HepG2 (cell line): ENCODE measurements around the gene SLC8B1. TPM values are rescaled to one million over a fixed set of nuclear protein-coding genes. Genes with fewer than 3 reads are reported as not detected.

Source experiments
- ATAC-seq: fragments of 200-7000 bp; cut with Tn5 transposase; 3 replicates; pipeline ENCODE4 v1.9.1; 2020; ENCODE audit warnings: mild to moderate bottlenecking, moderate library complexity
- BruUV-seq: library from RNA; stranded (reverse); fragments of 400-500 nt; replicated peaks from 2 replicates; lab custom pipeline; 2021; lab: Mats Ljungman, UMichigan
- CTCF ChIA-PET: fragments of 300-600 bp; formaldehyde crosslinking; extraction: SDS; loops from one replicate; lab custom pipeline; 2021; ENCODE audit warnings: low total read pairs, inconsistent platforms, low intra/inter-chr PET ratio; lab: Yijun Ruan, JAX
- POLR2A ChIA-PET: fragments of 350-600 bp; sonication (Branson Sonifier 250); formaldehyde crosslinking; loops from one replicate; lab custom pipeline; 2020; ENCODE audit warnings: antibody characterized with exemption, inconsistent platforms; lab: Yijun Ruan, JAX
- DNase-seq: peaks from one replicate; pipeline ENCODE4 v3.0.0-alpha.2; 2015; ENCODE audit warnings: low spot score
- FAIRE-seq: peaks from 3 replicates; lab custom pipeline; 2011; peaks lifted over from hg19 to GRCh38; lab: Jason Lieb, UNC
- H2AFZ ChIP-seq: one replicate; pipeline ENCODE4 v1.6.1; 2011; ENCODE audit warnings: low read length, inconsistent platforms
- H3K27ac ChIP-seq: fragments of 300-600 bp; 3 replicates; pipeline ENCODE4 v1.8.0; 2011; ENCODE audit warnings: mixed run types, mild to moderate bottlenecking, mixed read lengths, low read length, inconsistent platforms; ENCODE audit not compliant: insufficient read depth; ENCODE audit errors: extremely low read length
- H3K27me3 ChIP-seq, 2 experiments: fragments of 200-600 bp in 1 of 2; 2 replicates in 1 of 2; 3 replicates in 1 of 2; pipeline versions ENCODE4 v1.6.0 to v1.8.0; 2011; ENCODE audit warnings: low read length in 2 of 2, mild to moderate bottlenecking in 2 of 2, moderate library complexity in 2 of 2, inconsistent platforms in 1 of 2; ENCODE audit not compliant: insufficient read depth in 2 of 2, control insufficient read depth in 1 of 2
- H3K36me3 ChIP-seq, 2 experiments: fragments of 200-600 bp in 1 of 2; replicated peaks in 1 of 2; 2 replicates in 1 of 2; 3 replicates in 1 of 2; pipeline versions ENCODE4 v1.5.1 to v1.8.0; 2011; ENCODE audit warnings: low read length in 2 of 2, inconsistent platforms in 1 of 2; ENCODE audit not compliant: insufficient read depth in 2 of 2, control insufficient read depth in 1 of 2
- H3K4me1 ChIP-seq: 2 replicates; pipeline ENCODE4 v1.5.1; 2012; ENCODE audit warnings: low read length, inconsistent platforms; ENCODE audit not compliant: insufficient read depth
- H3K4me2 ChIP-seq: 2 replicates; pipeline ENCODE4 v1.6.0; 2011; ENCODE audit warnings: low read depth, low read length, inconsistent platforms
- H3K4me3 ChIP-seq, 3 experiments: fragments of 200-600 bp in 1 of 3; sonication (generic), shearing (Covaris generic) in 1 of 3; replicated peaks in 1 of 3; 2 replicates each; pipeline ENCODE4 v1.5.1; 2011 to 2016; ENCODE audit warnings: low read length in 3 of 3, inconsistent platforms in 2 of 3, low read depth in 2 of 3, mild to moderate bottlenecking in 2 of 3, control low read depth in 1 of 3, mixed read lengths in 1 of 3; ENCODE audit not compliant: insufficient read depth in 1 of 3
- H3K79me2 ChIP-seq: one replicate; pipeline ENCODE4 v1.6.1; 2011; ENCODE audit warnings: low read length, inconsistent platforms; ENCODE audit not compliant: insufficient read depth
- H3K9ac ChIP-seq: 2 replicates; pipeline ENCODE4 v1.6.0; 2011; ENCODE audit warnings: mild to moderate bottlenecking, low read depth, low read length, inconsistent platforms; ENCODE audit not compliant: insufficient read depth
- H3K9me3 ChIP-seq: 2 replicates; pipeline ENCODE4 v1.5.1; 2012; ENCODE audit warnings: mild to moderate bottlenecking, low read length
- H4K20me1 ChIP-seq: 2 replicates; pipeline ENCODE4 v1.6.0; 2011; ENCODE audit warnings: inconsistent platforms, mild to moderate bottlenecking, low read length, moderate library complexity; ENCODE audit not compliant: insufficient read depth
- KAT8 ChIP-seq: IDR thresholded peaks from 2 replicates; pipeline ENCODE4 v1.6.1; 2016; ENCODE audit warnings: missing genetic modification reagents, missing compliant biosample characterization
- MBD4 ChIP-seq: IDR thresholded peaks from 2 replicates; pipeline ENCODE4 v1.6.1; 2012; ENCODE audit warnings: low read length, inconsistent platforms, borderline replicate concordance
- PTBP1 ChIP-seq: fragments of 200-400 bp; formaldehyde crosslinking; IDR thresholded peaks from 2 replicates; pipeline ENCODE4 v1.6.1; 2018; ENCODE audit warnings: low read length, low read depth; ENCODE audit not compliant: poor library complexity, severe bottlenecking
- RFXANK ChIP-seq: IDR thresholded peaks from 2 replicates; pipeline ENCODE4 v1.6.1; 2016
- RXRA ChIP-seq: sonication (generic); formaldehyde crosslinking; IDR thresholded peaks from 2 replicates; pipeline ENCODE4 v1.5.1; 2020; ENCODE audit warnings: missing genetic modification reagents
- TARDBP ChIP-seq: sonication (generic); formaldehyde crosslinking; IDR thresholded peaks from 2 replicates; pipeline ENCODE4 v1.8.0; 2022; ENCODE audit warnings: mild to moderate bottlenecking, missing genetic modification reagents
- WIZ ChIP-seq: sonication (generic); formaldehyde crosslinking; IDR thresholded peaks from 2 replicates; pipeline ENCODE4 v1.5.1; 2020; ENCODE audit warnings: mild to moderate bottlenecking, missing genetic modification reagents
- ZHX2 ChIP-seq, 2 experiments: sonication (generic) in 1 of 2; formaldehyde crosslinking in 1 of 2; IDR thresholded peaks; 2 replicates each; pipeline versions ENCODE4 v1.6.1 to v1.9.0; 2014 to 2022; ENCODE audit warnings: antibody characterized with exemption in 1 of 2, borderline replicate concordance in 1 of 2, inconsistent platforms in 1 of 2, low read depth in 1 of 2, missing genetic modification reagents in 1 of 2
- ZMYM4 ChIP-seq: sonication (generic); formaldehyde crosslinking; IDR thresholded peaks from 2 replicates; pipeline ENCODE4 v1.8.1; 2023; ENCODE audit warnings: mild to moderate bottlenecking, missing genetic modification reagents
- ZNF124 ChIP-seq: sonication (generic); formaldehyde crosslinking; IDR thresholded peaks from 2 replicates; pipeline ENCODE4 v1.4.0; 2020; ENCODE audit warnings: missing genetic modification reagents
- ZNF563 ChIP-seq: sonication (generic); formaldehyde crosslinking; IDR thresholded peaks from 2 replicates; pipeline ENCODE4 v1.8.0; 2022; ENCODE audit warnings: mild to moderate bottlenecking, moderate library complexity, missing genetic modification reagents
- ZNF607 ChIP-seq: sonication (generic); formaldehyde crosslinking; IDR thresholded peaks from 2 replicates; pipeline ENCODE4 v1.5.1; 2020; ENCODE audit warnings: missing genetic modification reagents, mild to moderate bottlenecking, borderline replicate concordance
- ZNF609 ChIP-seq: sonication (generic); formaldehyde crosslinking; IDR thresholded peaks from 2 replicates; pipeline ENCODE4 v1.4.0; 2020; ENCODE audit warnings: mild to moderate bottlenecking, missing genetic modification reagents, borderline replicate concordance
- ZNF703 ChIP-seq: sonication (generic); formaldehyde crosslinking; IDR thresholded peaks from 2 replicates; pipeline ENCODE4 v1.5.1; 2020; ENCODE audit warnings: missing genetic modification reagents, mild to moderate bottlenecking, moderate library complexity, borderline replicate concordance
- WGBS: methylation state at CpG from one replicate; pipeline ENCODE4 v1.1.6; 2017; ENCODE audit warnings: low lambda C conversion rate; 5-methylcytosine and 5-hydroxymethylcytosine counted together
- in situ Hi-C: cut with HindIII; loops from 2 replicates; pipeline ENCODE4 v1.10.0; 2017; ENCODE audit warnings: low pct_unique_long_range_greater_than_20kb; ENCODE audit not compliant: extremely low pct_ligation_motif_present
- intact Hi-C: fragments of 100-400 bp; cut with micrococcal nuclease; formaldehyde crosslinking; loops from one replicate; pipeline ENCODE4 v1.10.0; 2022; ENCODE audit not compliant: unreplicated experiment
- polyA plus RNA-seq, 8 experiments: library from polyadenylated mRNA; depleted of rRNA in 3 of 8; stranded (reverse) in 7 of 8; unstranded in 1 of 8; fragments of >200 nt; fragmentation: Illumina TruSeq in 4 of 8; extraction: Trizol in 4 of 8; gene quantifications; 2 replicates each; pipeline versions ENCODE4 v1.2.1 to v1.2.3, GENCODE V29; 2011 to 2016; ENCODE audit warnings: low read depth in 4 of 8, missing spikeins in 1 of 8, mixed read lengths in 1 of 8; ENCODE audit not compliant: insufficient read depth in 1 of 8
- total RNA-seq, 5 experiments: library from RNA; depleted of rRNA; stranded (reverse); fragments of >200 nt; fragmentation: Illumina TruSeq; extraction: Trizol; gene quantifications; 2 replicates each; pipeline ENCODE4 v1.2.3, GENCODE V29; 2016; ENCODE audit warnings: low read depth in 1 of 5

SLC8B1 gene
- total and polyA plus RNA-seq, 2 of the 13 experiments (the other 11 are each of a cell fraction or from before 2014, with no cell fraction given): 6.8 to 8.0 TPM

- intact Hi-C loops (loop anchor here (10.0 kb wide), 1 partner anchor 80 kb away; no protein-coding TSS in a partner anchor), in situ Hi-C loops (no loop called here)
- no TSS peak for BruUV-seq
- no peak overlapping the region for H3K4me2 ChIP-seq
- ATAC-seq (no peak), FAIRE-seq (no peak), DNase-seq (no peak)
- H3K79me2 ChIP-seq: no peaks in the 10 kb centered on the region
- 95% methylated on average over 8 of the region's 8 CpGs for WGBS
- H3K9me3 ChIP-seq: no peaks in the 10 kb centered on the region
- ChIA-PET CTCF (no interaction called here), POLR2A (no interaction called here)
- H3K36me3 ChIP-seq: peaks cover 3 to 31% of the 10 kb centered on the region in 2 experiments; a peak in 4 of 5 replicates
- no peaks in the 10 kb centered on the region for H3K27me3 ChIP-seq
- H3K27ac ChIP-seq: no peak overlapping the region
- no peaks in the 10 kb centered on the region for H4K20me1 ChIP-seq
- no peak overlapping the region for H3K9ac ChIP-seq
- no peak overlapping the region for H3K4me3 ChIP-seq
- no peak overlapping the region for H2AFZ ChIP-seq
- peaks cover 32% of the 10 kb centered on the region for H3K4me1 ChIP-seq
- TF ChIP-seq PTBP1 (no peak), RXRA (no peak), ZHX2 (IDR thresholded peaks at IDR 0.05; ENCODE audit: low read depth) (no peak), ZHX2 (CRISPR knock-in tag; IDR thresholded peaks at IDR 0.05; ENCODE audit: borderline replicate concordance) (no peak), ZNF563 (CRISPR knock-in tag) (no peak), ZNF703 (no peak), ZMYM4 (CRISPR knock-in tag) (no peak), TARDBP (no peak), ZNF124 (CRISPR knock-in tag) (no peak), MBD4 (no peak), KAT8 (no peak), ZNF609 (CRISPR knock-in tag) (no peak), WIZ (no peak), RFXANK (CRISPR knock-in tag) (no peak), ZNF607 (CRISPR knock-in tag) (no peak)
Observed at GRCh38 chr12:113274848-113275247, 60.1 kb downstream of the SLC8B1 start.
